PC-9 (cell line): Measurements from ENCODE around the gene TBL1XR1. TPM values are rescaled to one million over a fixed set of nuclear protein-coding genes. Genes with fewer than 3 reads are reported as not detected.
A peak's percentile ranks its signal among the peaks of the same experiment; 100 is the strongest.
"Not testable (repeated sequence)": the region's sequence is repeated elsewhere in the genome, so short reads cannot be mapped to it uniquely, and the experiment has no call there.

ENCODE experiments used
- BruUV-seq: library from RNA; stranded (reverse); fragments of 400-500 nt; replicated peaks from 2 replicates; lab custom pipeline; 2021; lab: Mats Ljungman, UMichigan
- CTCF ChIA-PET: fragments of 300-600 bp; sonication (Branson Sonifier 250); formaldehyde crosslinking; loops from one replicate; lab custom pipeline; 2022; ENCODE audit warnings: antibody characterized with exemption; lab: Charles Lee
- POLR2A ChIA-PET: fragments of 300-600 bp; sonication (Branson Sonifier 250); formaldehyde crosslinking; loops from one replicate; lab custom pipeline; 2022; ENCODE audit warnings: antibody characterized with exemption; ENCODE audit not compliant: unreplicated experiment; lab: Charles Lee
- DNase-seq, 2 experiments: peaks; one replicate each; pipeline versions ENCODE4 v3.0.0 to v3.0.0-alpha.2; 2015 to 2022; ENCODE audit warnings: mixed read lengths in 1 of 2
- H2AFZ ChIP-seq: fragments of 200-600 bp; sonication (generic); 2 replicates; pipeline ENCODE4 v1.8.1; 2017; ENCODE audit warnings: antibody characterized with exemption
- H3F3A ChIP-seq: fragments of 200-600 bp; sonication (generic); 2 replicates; pipeline ENCODE4 v1.8.1; 2017; ENCODE audit warnings: antibody characterized with exemption, mild to moderate bottlenecking, low read depth; ENCODE audit not compliant: insufficient read depth
- H3K27ac ChIP-seq: fragments of 200-600 bp; sonication (generic); 2 replicates; pipeline ENCODE4 v1.6.1; 2016; ENCODE audit warnings: mixed run types
- H3K27me3 ChIP-seq: fragments of 200-600 bp; sonication (generic); 2 replicates; pipeline ENCODE4 v1.6.1; 2016; ENCODE audit warnings: low read depth, mixed run types; ENCODE audit not compliant: insufficient read depth
- H3K36me3 ChIP-seq: fragments of 200-600 bp; sonication (generic); 2 replicates; pipeline ENCODE4 v1.6.1; 2016; ENCODE audit warnings: low read depth, mixed run types
- H3K4me1 ChIP-seq: fragments of 200-600 bp; sonication (generic); replicated peaks from 2 replicates; pipeline ENCODE4 v1.6.1; 2016; ENCODE audit warnings: mixed run types; ENCODE audit not compliant: insufficient read depth
- H3K4me2 ChIP-seq: fragments of 200-600 bp; sonication (generic); 2 replicates; pipeline ENCODE4 v1.6.1; 2017; ENCODE audit warnings: mixed run types
- H3K4me3 ChIP-seq: fragments of 200-600 bp; sonication (generic); 2 replicates; pipeline ENCODE4 v1.6.1; 2016; ENCODE audit warnings: mixed run types
- H3K79me2 ChIP-seq: fragments of 200-600 bp; sonication (generic); 2 replicates; pipeline ENCODE4 v1.6.1; 2017; ENCODE audit warnings: low read depth, mixed run types
- H3K9me2 ChIP-seq: fragments of 200-600 bp; sonication (generic); 2 replicates; pipeline ENCODE4 v1.8.1; 2017; ENCODE audit warnings: mild to moderate bottlenecking; ENCODE audit not compliant: insufficient read depth
- H3K9me3 ChIP-seq: fragments of 200-600 bp; sonication (generic); 2 replicates; pipeline ENCODE4 v1.8.1; 2016; ENCODE audit warnings: low read depth; ENCODE audit not compliant: insufficient read depth
- H4K20me1 ChIP-seq: fragments of 200-600 bp; sonication (generic); 2 replicates; pipeline ENCODE4 v1.8.1; 2017; ENCODE audit not compliant: insufficient read depth
- EZH2 ChIP-seq: fragments of 200-600 bp; sonication (generic); IDR thresholded peaks from 2 replicates; pipeline ENCODE4 v1.8.0; 2017; ENCODE audit warnings: antibody characterized with exemption, low read depth
- intact Hi-C: fragments of 100-400 bp; cut with micrococcal nuclease; formaldehyde crosslinking; loops from one replicate; pipeline ENCODE4 v1.10.0; 2022; ENCODE audit not compliant: unreplicated experiment
- total RNA-seq: library from RNA; stranded (reverse); gene quantifications from 2 replicates; pipeline ENCODE4 v1.2.3, GENCODE V29; 2021
- TF ChIP-seq, protein P1 (sequence below): fragments of 200-600 bp; sonication (generic); conservative IDR thresholded peaks from 2 replicates; pipeline ENCODE4 v1.6.1; 2017; ENCODE audit warnings: mixed run types, antibody characterized with exemption, mild to moderate bottlenecking, moderate library complexity

TBL1XR1 gene
- total RNA-seq, 1 experiment from 2014 or later, result 243 TPM

DNA sequence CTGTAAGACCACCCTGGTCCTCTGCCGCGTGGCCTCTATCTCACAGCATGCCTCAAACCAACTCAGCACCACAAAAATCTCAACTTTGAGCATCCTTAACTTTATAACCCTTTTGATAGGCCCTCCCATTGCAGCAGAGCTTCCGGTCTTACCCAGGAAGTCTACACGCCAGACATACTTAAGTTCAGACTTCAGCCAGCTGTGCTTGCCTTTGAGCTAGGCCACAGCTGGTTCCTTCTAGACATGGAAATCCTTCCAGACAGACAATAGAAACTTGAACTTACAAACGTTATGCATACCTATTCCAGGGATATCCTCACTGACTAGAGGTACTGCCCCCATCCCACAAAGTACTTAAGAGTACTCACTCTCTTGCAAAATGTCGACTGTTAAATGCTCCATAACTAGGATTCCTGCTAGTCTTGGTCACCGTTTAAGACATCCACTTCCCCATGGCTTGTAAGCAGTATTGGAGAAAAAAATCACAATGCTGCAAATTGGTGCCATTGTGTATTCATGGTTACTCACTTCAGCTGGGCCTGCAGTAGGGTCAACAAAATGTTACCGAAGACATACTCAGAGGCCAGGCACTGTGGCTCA lies 183.5 kb downstream of the TBL1XR1 start:
- peaks cover 23% of the 10 kb centered on the region; the same call in 1 of the 2 replicates for H3F3A ChIP-seq
- no peaks in the 10 kb centered on the region for H3K79me2 ChIP-seq
- H3K36me3 ChIP-seq, result peaks cover 10% of the 10 kb centered on the region; the same call in 1 of the 2 replicates
- no peak for TF ChIP-seq EZH2
- TF ChIP-seq, protein P1, sequence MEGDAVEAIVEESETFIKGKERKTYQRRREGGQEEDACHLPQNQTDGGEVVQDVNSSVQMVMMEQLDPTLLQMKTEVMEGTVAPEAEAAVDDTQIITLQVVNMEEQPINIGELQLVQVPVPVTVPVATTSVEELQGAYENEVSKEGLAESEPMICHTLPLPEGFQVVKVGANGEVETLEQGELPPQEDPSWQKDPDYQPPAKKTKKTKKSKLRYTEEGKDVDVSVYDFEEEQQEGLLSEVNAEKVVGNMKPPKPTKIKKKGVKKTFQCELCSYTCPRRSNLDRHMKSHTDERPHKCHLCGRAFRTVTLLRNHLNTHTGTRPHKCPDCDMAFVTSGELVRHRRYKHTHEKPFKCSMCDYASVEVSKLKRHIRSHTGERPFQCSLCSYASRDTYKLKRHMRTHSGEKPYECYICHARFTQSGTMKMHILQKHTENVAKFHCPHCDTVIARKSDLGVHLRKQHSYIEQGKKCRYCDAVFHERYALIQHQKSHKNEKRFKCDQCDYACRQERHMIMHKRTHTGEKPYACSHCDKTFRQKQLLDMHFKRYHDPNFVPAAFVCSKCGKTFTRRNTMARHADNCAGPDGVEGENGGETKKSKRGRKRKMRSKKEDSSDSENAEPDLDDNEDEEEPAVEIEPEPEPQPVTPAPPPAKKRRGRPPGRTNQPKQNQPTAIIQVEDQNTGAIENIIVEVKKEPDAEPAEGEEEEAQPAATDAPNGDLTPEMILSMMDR, result no peak
- no peaks in the 10 kb centered on the region for H3K27me3 ChIP-seq
- no peak overlapping the region for H3K4me2 ChIP-seq
- no peak for DNase-seq
- H4K20me1 ChIP-seq, result no peaks in the 10 kb centered on the region
- intact Hi-C loops, result no loop called here
- POLR2A ChIA-PET, result no interaction called here
- H3K27ac ChIP-seq, result no peak overlapping the region
- H3K4me3 ChIP-seq, result no peak overlapping the region
- no peak overlapping the region for H2AFZ ChIP-seq
- no peaks in the 10 kb centered on the region for H3K9me3 ChIP-seq
- CTCF ChIA-PET, result no interaction called here
- H3K4me1 ChIP-seq, result no peaks in the 10 kb centered on the region
- BruUV-seq, result TSS peak; percentile 7
- no peaks in the 10 kb centered on the region for H3K9me2 ChIP-seq

DNA sequence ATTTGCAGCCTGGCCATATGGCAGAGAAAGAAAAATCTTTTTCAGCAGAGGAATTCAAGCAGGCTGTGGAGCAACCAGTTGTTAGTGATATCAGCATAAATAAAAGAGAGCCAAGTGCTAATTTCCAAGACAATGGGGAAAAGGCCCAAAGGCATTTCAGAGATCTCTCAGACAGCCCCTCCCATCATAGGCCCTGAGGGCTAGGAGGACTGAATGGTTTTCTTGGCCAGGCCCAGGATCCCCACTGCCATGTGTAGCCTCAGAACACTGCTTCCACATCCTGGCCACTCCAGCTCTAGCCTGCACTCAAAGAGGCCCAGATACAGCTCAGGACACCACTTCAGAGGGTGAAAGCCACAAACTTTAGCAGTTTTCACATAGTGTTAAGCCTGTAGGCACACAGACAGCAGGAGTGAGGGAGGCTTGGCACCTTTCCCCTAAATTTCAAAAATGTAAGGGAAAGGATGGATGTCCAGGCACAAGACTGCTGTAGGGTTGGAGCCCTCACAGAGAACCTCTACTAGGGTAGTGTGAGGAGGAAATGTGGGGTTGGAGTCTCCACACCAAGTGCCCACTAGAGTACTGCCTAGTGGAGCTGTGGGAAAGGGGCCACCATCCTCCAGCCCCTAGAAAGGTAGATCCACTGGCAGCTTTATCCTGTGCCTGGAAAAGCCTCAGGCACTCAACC lies 191.4 kb downstream of the TBL1XR1 start:
- Histone ChIP-seq H3K9me2 (no peaks in the 10 kb centered on the region), H3K9me3 (peaks cover 21% of the 10 kb centered on the region; the same call in 1 of the 2 replicates), H3F3A (no peaks in the 10 kb centered on the region), H3K36me3 (no peaks in the 10 kb centered on the region), H3K79me2 (no peaks in the 10 kb centered on the region), H3K27me3 (no peaks in the 10 kb centered on the region), H3K4me3 (no peak overlapping the region), H3K4me1 (no peaks in the 10 kb centered on the region), H3K4me2 (no peak overlapping the region), H4K20me1 (no peaks in the 10 kb centered on the region), H3K27ac (no peak overlapping the region), H2AFZ (no peak overlapping the region)
- intact Hi-C loops, result no loop called here
- DNase-seq, result no peak
- ChIA-PET CTCF (no interaction called here), POLR2A (no interaction called here)
- no TSS peak for BruUV-seq
- TF ChIP-seq, protein P1, result no peak
- TF ChIP-seq EZH2, result no peak

DNA sequence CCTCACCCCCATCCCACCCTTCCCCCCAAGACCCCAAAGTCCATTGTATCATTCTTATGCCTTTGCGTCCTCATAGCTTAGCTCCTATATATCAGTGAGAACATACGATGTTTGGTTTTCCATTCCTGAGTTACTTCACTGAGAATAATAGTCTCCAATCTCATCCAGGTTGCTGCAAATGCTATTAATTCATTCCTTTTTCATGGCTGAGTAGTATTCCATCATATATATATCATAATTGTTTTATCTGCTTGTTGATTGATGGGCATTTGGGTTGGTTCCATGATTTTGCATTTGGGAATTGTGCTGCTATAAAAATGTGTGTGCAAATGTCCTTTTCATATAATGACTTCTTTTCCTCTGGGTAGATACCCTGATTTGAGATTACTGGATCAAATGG lies 197.1 kb downstream of the TBL1XR1 start:
- H2AFZ ChIP-seq, H3K36me3 ChIP-seq, intact Hi-C loops, H3K9me3 ChIP-seq, H3K9me2 ChIP-seq, H3K4me1 ChIP-seq, H3K4me3 ChIP-seq, H3K27me3 ChIP-seq, CTCF ChIA-PET, H3K79me2 ChIP-seq, BruUV-seq, DNase-seq, POLR2A ChIA-PET, H4K20me1 ChIP-seq, H3F3A ChIP-seq, H3K27ac ChIP-seq, H3K4me2 ChIP-seq: not testable (repeated sequence)
